GM18502 (cell line): ENCODE measurements around the gene CYB5A.

Experiments used
- ATAC-seq: cut with Tn5 transposase; IDR thresholded peaks from one replicate; pipeline ENCODE4 v1.9.1; 2021; ENCODE audit warnings: mild to moderate bottlenecking; ENCODE audit not compliant: unreplicated experiment, poor library complexity

CYB5A gene

DNA sequence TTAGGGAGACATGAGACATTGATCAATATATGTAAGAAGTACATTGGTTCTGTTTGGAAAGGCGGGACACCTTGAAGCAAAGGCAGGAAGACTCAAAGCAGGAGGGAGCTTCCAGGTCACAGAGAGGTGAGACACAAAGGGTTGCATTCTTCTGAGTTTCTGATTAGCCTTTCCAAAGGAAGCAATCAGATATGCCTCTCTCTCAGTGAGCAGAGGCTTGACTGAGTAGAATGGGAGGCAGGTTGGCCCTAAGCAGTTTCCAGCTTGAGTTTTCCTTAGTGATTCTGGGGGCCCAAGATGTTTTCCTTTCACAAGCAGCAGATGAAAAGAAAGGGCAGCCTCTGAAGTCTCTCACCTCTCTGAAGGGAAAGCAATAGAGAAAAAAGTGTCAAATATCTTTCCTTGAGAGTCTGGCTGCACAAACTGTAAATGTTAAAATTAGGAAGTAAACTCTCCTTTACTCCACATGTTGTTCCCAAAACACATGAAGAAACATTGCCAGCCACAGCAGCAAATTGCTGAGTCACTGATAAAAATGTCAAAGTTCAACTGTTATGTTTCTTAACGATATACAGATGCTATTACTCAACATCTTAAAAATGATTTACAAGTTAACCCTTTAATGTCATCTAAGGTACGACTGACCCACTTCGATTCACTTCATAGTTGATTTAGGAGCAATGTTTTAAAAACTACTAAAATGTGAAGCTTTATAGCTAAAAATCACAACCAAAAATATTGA is 40.3 kb downstream of the CYB5A start:
- ATAC-seq: no peak

GRCh38 chr18:74250131-74250530 is 41.6 kb downstream of the CYB5A start:
- ATAC-seq: no peak

DNA sequence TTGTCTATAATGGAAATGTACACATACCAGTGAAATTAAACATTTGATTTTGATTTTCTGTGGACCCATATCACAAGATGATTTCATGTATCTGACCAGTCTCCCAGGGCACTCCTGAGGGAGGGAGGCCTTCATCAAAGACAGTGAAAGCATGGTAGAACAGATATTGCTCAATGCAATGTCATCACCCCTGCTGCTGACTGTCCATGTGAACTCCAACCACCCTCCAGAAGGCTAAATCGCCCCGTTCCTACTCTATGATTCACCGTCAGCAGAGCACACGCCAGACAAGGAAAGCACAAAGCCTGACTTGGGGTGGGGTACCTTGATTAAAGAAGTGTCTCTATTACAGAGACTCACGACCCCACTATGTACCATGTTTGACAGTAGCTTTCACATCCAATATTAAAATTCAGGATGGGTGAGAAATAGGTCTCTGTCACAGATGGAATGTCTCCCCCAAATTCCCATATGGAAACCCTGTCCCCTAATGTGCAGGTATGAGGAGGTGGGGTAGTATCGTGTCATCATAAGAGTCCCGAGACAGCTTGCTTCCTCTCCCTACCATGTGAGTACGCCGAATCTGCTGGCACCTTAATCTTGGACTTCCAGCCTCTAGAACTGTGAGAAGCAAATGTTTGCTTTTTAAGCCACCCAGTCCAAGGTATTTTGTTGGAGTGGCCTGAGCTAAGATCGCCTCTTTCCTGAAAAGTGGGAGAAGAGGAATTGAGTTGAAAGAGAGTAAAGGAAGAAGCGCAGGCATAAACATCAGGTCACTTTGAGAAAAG is 42.4 kb downstream of the CYB5A start:
- no peak for ATAC-seq

- peak; percentile 88 for ATAC-seq
These were observed 43.2 kb downstream of the CYB5A start for GRCh38 chr18:74248595-74248994.

GRCh38 chr18:74248189-74248588 is 43.6 kb downstream of the CYB5A start:
- peak; percentile 22 for ATAC-seq

- ATAC-seq: no peak
These were observed 47.2 kb downstream of the CYB5A start for GRCh38 chr18:74244554-74244953.

DNA sequence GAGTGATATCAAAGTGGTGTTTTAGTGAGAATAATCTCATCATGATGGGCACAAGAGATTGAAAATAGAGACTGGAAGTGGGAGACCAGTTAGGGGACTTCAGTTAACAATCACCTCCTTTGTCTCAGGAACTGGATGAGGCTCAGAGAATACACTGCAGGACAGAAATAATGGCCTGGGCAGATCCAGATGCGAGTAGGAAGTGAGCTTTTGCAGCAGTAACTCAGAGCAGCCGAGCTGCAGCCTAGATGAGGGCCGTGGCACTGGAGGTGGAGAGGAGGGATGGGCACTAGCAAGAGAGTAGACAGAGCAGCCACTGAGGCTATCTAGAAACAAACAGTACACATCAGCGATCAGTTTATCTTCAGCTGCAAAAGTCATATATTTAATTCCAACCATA is 48.6 kb downstream of the CYB5A start:
- no peak for ATAC-seq

DNA sequence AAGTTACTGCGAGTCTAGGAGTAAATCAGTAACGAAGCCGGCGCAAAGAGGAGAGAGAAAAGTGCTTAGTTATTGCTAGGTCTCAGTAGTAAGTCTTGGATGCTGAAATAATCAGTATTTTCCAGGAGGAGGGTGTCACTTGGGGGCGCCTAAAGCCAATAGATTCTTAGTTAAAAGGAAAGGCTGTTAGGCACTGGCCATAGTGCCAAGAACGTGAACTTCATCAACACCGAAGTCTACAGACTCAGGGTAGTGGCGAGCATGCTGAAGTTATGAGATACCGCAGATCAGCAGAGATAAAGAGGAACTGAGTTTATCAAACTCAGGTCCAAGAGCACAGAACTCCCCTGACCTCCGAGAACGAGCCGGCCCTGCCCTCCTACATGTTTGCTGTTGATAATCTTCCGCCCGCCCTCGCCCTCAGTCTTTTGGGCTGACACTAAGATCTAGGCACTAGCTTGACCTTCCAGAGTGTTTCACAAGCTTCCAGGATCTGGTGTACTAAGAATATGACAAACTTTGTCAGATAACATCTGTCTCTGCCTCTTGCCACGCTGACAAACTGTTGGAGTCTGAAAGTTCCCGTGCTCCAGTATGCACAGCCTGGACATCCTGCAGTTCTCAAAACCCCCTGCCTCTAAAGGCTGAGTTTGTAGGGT is 49.2 kb downstream of the CYB5A start:
- no peak for ATAC-seq

DNA sequence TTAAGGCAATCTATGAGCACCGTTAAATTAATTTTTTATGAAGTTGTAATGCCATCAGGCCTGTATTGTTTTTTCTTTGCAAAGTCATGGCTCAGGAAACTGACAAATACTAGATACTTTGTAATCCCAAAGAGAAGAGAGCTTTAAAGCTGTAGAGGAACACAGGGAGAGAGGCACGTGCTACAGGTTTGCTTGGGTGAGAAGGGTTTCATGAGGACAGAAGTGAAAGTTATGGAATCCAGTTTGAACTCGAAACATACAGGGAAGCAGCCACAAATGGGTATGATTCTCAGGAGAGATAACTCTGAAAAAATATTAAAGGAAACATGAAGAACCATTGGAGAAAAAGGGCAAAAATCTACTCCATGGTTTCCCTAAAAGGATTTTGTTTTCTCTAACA is 49.8 kb downstream of the CYB5A start:
- ATAC-seq: no peak

- ATAC-seq: no peak
These were observed 50.3 kb downstream of the CYB5A start for GRCh38 chr18:74241426-74241825.

DNA sequence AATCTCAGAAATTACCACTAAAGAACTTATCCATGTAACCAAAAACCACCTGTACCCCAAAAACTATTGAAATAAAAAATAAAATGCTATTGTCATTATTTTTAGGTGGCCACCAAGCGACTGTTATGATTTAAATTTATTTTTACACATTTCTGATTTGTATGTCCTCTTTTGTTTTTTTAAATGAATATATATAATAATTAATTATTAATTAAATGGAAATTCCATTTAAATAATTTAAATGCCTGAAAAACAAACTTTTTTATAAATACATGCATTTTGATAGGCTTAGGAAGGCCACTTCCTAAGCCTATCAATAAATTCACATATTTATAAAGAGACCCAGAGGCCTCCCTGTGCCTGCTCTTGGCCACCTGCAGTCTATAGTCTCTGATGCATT is 52.2 kb downstream of the CYB5A start:
- no peak for ATAC-seq

GRCh38 chr18:74234326-74235171 is 57.2 kb downstream of the CYB5A start:
- ATAC-seq: no peak

- no peak for ATAC-seq
These were observed 57.8 kb downstream of the CYB5A start for GRCh38 chr18:74233933-74234325.

- no peak for ATAC-seq
These were observed 60.6 kb downstream of the CYB5A start for GRCh38 chr18:74230922-74231714.

DNA sequence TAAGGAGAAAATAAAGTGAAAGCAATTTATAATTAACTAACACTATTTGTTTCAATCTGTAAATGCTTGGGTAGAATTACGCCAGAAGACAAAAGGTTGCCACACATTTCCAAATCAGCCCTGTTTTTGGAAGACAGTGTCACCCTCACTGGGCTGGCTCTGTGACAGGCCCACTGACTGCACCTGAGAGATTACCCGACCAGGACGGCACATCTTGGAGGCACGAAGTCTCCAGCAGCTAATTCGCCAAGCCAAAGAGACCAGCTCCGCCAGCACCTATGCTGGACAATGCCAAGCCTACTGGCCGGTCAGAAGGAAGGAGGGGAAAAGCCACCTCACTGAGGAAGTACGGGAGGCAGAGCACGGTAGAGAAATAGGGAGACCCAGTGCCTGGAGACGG is 61.9 kb downstream of the CYB5A start:
- no peak for ATAC-seq

GRCh38 chr18:74229005-74229404 is 62.8 kb downstream of the CYB5A start:
- no peak for ATAC-seq

DNA sequence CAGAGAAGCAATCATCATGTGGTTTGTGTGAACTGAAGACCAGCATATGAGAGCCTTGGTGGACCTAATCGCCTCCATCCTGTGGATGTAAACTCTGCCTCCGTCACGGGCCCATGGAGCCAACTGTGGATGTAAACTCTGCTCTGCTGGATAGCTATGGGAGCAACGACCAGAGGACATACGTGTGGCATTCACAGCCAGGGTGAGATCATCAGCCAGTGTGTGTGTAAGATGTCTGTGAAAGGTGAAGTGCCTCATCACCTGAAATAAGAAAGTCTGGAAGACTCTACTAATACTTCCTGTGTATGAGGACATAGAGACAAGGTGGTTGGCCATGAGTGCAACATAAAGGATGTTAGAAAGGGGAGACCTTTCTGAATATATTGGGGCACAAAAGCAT is 63.5 kb downstream of the CYB5A start:
- ATAC-seq: no peak

- ATAC-seq: no peak
These were observed 65.1 kb downstream of the CYB5A start for GRCh38 chr18:74226666-74227065.

DNA sequence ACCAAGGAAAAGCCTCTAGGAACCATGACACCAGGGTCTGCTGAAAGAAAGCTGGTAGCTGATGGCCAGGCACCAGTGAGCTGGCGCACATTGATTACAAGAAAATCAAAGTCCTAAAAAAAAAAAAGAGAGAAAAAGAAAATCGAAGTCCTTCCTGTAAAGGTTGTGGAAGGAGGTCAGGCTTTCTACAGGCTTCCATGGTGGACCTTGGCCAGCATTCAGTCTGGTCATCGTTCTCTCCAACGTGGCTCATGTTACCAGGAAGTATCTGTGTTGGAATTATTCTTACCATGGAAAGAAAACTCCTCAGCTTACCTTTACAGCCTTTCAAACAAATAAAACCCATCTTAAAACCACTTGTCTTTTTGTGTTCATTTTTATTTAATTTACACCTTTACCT is 65.6 kb downstream of the CYB5A start:
- ATAC-seq: no peak
